ENCODE data around the gene TMEM187.

TMEM187 gene, protein sequence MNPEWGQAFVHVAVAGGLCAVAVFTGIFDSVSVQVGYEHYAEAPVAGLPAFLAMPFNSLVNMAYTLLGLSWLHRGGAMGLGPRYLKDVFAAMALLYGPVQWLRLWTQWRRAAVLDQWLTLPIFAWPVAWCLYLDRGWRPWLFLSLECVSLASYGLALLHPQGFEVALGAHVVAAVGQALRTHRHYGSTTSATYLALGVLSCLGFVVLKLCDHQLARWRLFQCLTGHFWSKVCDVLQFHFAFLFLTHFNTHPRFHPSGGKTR

DNA sequence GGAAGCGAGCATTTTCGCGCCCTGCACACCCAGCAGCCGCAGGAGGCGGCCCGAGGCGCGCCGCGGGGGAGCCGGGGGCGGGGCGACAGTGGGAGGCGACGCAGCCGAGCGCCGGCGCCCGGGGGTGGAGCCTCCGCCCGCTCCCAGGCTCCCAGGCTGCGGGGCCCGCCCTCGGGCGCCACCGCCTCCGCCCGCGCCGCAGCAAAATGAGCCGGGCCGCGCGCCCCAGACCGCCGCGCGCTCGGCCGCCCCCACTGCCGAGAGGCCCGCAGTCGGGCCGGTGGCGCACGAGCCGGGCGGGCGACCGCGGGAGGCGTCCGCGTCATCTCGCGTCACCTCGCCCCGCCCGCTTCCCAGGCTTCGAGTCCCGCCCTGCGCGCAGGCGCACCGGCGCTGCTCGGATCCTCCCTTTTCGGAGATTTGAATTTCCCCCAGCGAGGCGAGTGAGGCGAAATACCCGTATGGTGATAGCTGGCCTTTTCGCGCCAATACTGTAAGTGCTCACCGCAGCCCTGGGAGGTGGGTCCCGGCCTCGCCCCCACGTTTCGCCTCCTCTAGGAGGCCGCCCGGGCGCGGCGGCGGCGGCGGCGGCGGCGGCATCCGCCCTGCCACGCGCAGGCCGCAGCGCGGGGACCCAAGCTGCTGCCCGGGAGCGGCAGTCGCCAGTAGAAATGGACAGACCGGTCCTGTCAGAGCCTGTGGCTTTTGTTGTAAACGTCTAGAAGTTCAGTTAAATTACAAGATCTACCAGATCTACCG lies at the start of gene TMEM187:
TSS of gene TMEM187 (plus strand) at position 387 of the 759 bp plus-strand sequence. CDS start 9,309 bp downstream, outside the sequence.
- DNase-seq (ENCODE audit: low read depth in 1 of 2, low spot score in 1 of 2): peak; percentile 66 to 84

DNA sequence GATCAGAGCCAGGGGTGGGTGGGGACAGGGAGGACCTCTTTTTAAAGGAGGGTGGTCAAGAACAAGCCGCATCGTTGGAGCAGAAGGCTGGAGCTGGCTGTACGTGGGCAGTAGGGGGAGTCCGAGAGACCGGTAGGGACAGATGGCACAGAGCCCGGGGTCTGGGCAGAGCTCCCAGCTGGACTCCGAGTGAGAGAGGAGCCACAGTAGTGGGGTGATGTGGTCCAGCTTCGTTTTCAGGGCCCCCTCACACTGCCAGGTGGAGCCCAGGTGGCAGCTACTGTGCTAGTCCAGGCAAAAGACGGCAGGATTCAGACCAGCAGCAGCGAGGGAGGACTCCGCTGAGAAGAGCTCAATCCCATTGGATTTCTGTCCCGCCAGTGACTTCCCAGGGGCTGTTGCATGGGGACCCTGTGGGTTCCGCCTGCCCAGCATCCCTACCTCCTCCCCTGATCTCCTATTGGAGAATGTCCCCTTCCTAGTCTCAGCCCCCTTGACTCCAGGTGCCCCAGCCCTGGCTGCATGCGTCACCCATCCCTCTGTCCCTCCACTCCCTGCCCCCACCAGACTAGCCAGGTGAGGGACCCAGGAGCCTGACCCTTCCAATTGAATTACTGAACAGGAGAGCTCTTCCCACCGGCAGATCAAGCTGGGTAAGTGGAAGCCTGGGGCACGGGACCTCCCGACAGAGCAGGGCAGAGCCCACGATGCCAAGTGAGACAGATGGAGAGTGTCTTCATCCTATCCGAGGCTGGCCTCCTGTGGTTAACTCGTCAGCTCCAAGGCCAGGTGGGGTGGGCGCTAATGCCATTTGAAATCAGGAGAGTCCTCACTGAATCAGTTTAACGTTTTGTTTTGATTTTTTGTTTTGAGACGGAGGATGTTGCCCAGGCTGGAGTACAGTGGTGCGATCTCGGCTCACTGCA lies 49.4 kb upstream of the TMEM187 start:
- no peak for DNase-seq (ENCODE audit: low read depth in 1 of 2, low spot score in 1 of 2)

DNA sequence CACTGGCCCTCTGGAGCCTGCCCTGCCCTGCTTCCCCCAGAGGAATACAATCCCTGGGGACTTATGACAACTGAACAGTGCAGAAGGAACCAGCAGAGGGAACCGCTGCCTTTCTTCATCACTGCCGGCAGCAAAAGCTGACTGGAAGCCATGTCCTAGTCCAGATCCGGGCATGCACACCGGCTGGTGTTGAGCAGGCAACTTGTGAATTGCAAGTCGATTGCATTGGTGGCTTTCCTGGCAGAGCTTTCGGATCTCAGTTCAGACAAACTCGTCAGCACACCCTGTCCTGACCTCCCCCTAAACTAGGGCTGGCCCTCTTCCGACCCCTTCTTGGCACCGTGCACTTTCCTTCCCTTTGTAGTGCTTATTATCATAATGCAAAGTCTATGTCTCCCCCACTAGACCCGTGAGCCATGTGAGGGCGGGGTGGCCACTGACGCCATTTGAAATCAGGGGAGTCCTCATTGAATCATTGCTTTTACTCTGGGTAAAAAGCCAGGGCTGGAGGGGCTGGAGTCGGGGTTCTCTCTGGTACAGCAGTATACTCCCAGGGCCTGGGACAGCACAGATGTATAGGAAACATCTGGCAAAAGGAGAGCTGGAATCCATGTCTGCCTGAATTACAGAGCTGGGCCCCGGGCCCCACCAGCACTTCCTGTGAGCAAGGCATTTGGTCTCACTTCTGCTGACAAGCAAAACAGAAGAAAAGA lies 48.2 kb upstream of the TMEM187 start:
- DNase-seq (ENCODE audit: low read depth in 1 of 2, low spot score in 1 of 2): no peak

DNA sequence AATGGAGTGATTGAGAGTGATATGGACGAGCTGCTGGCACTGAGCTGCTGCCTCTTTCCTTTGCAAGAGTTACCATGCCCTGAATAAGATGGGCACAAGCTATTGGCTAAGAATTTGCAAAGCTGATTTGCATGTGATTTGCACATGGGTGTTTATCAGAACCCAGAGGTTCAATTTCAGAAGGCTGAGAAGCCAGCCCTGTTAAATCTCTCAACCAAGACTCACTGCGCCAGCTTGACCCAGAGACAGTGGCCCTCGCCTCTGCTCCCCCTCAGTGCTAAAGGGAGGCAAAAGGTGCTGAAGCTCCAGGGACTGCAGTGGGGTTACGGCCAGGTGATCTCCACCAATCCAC lies 47.2 kb upstream of the TMEM187 start:
- no peak for DNase-seq (ENCODE audit: low read depth in 1 of 2, low spot score in 1 of 2)

DNA sequence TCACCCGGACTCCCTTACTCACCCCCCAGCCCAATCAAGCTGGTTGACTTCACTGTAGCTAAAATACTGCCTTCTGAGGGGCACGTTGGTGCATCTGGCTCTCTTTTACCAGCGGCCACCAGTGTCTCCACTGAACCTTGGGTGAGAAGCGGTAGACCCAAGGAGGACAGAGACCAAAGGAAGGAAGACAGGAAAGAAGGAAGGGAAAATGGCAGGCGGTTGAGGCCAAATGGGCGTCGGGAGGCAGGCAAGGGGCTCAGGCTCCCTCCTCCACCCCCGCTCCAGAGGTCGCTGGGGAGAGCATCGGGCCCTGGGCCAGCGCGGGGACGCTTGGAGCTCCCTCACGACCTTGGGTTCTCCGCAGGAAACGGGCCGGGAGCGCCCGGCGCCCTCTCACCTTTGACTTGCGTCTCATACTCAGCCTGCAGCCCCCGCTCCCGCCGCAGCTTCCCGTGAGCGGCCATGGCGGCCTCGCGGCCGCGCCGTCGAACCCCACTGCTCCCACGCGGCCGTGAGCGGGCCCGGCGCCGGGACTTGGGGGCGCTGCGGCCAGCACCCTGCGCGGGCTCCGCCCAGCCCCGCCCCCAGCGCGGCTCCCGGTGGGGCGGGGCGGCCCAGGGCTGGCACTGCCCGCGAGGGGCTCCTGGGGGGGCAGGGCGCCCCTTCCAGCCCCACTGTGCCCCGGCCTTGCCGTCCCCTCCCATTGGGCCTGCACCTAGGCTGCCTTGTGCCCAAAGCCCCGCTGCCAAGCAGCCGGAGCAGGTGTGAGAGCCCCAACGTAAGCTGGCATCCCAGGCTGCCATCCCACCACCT lies 46.6 kb upstream of the TMEM187 start, which contains the start of gene ARHGAP4:
TSS of gene ARHGAP4 (minus strand) at position 526 of the 813 bp plus-strand sequence. CDS start at position 464, 62 bp downstream.
- DNase-seq (ENCODE audit: low read depth in 1 of 2, low spot score in 1 of 2): peak in 1 of 2 donors; percentile 36

DNA sequence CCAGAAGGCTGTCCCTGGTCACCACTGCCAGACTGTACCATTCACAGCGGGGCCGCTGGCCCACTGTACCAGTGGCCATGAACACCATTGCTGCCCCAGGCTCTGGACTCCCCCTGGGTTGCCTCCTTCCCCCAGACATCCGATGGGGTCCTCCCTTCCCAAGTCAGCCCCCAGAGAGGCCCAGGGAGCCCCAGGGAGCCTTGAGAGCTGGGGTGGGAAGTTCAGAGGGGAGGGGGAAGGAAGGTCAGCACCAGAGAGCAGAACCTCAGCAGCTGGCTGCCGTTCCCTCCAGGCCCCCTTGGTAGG lies 46.0 kb upstream of the TMEM187 start:
- no peak for DNase-seq (ENCODE audit: low read depth in 1 of 2, low spot score in 1 of 2)

DNA sequence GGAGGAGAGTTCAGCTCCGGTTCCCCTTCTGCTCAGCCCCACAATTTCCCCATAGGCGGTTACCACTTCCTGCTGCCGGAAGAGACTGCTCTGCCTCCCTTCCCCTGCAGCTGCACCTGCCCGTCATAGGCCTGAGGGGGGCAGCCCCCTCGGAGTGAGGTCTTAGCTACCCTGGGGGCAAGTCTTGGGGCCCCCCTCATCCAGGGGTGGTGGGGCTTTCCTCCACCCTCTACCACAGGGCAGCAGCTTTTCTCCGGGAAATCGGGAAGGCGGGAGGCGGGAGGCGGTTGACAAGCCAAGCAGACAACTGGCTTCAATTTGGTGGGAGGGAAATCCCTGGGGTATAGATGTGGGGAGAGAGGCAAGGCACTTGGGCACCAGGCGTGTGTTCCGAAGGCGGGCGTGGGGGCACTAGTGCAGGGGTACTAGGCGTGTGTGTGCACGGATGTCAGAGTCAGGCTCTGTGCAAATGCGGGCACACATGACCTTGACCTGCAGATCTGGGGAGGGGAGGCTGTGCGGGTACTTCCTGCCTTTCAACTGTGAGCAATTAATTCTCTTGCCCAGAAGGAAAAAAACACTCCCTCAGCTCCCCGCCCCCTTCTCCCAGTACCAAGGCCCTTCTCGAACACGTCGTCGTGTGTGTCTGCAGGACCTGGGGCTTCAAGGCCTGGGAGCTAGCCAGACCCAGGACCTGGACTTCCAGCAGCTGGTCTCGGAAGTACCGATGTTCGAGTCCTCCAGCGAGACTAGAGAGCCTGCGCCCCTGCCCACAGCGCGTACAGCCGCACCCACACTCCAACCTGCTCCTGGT lies 45.5 kb upstream of the TMEM187 start:
- peak in 1 of 2 donors; percentile 62 for DNase-seq (ENCODE audit: low read depth in 1 of 2, low spot score in 1 of 2)

DNA sequence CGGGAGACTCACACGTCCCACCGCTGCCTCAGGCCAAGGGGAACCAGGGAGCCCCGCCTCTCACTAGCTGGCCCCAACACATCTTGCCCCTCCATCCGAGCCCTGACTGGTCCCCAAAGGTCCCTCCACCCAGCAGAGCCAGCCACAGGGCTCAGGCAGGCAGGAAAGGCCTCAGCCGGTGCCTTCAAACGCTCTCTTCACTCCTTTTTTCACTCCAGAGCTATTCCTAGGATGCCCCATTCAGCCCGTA lies 45.0 kb upstream of the TMEM187 start:
- no peak for DNase-seq (ENCODE audit: low read depth in 1 of 2, low spot score in 1 of 2)

DNA sequence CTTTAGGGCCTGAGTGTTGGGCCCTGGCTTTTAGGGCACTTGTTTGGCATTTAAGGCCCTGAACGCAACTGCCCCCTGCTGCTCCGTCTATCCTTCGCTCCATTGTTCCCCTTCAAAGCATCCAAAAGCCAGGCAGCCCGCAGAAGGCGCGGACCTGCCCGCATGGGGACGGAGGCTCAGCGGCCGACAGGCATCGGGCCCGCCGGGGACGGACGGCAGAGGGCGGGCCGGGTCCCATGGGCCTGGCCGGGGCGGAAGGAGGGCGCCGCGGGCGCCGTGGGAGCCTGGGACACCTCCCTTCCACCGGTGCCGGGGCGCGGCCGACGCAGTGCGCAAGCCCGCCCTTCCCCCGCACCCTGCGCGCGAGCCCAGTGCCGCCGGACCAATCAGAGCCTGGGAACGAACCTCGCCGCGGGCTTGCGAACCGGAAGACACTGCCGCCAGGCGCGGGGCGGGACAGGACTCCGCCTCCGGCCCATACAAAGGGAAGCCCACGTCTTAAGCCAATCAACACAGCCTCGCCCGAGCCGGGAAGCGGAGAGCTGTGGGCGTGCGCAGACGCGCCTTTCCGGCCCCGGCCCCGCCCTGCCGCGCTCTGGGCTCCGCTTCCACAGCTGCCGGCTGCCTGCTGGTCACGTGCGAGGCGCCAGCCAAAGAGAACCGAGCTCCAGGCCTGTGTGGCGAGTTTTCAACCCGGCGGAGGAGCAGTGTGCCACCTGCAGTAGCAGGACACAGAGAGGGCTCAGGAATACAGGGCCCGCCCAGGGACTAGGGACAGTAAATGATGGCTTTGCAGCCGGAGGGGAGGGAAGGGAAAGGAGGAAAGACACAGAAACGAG lies 44.4 kb upstream of the TMEM187 start:
- peak; percentile 74 to 84 for DNase-seq (ENCODE audit: low read depth in 1 of 2, low spot score in 1 of 2)

DNA sequence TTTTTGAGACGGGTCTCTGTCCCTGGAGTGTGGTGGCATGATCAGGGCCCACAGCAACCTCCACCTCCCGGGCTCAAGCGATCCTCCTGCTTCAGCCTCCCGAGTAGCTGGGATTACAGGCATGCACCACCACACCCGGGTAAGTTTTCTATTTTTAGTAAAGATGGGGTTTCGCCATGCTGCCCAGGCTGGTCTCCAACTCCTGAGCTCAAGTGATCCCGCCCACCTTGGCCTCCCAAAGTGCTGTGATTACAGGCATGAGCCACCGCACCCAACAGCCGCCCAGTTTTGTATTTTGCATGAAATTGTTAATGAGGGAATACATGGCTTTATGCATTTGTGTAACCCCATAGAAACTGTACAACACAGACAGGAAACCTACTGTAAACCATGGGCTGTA lies 43.7 kb upstream of the TMEM187 start:
- DNase-seq (ENCODE audit: low read depth in 1 of 2, low spot score in 1 of 2): no peak

DNA sequence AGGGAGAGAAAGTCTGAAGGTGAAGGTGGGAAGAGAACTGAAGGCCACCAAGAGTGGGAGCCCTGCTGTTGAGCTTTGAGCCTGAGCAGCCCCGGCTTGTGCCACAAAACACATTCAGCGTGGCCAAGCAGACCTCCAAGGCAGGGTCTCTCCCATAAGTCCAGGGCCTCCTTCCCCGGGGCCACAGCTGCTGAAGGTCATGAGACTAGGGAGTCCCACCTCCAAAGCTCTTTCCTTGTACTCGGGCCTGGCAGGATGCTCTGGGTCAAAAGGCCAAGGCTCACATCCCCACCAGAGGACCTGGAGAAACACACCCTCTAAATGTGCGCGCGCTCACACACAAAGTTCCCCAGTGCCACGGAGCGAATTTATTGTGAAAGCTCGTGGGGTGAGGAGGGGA lies 43.0 kb upstream of the TMEM187 start:
- DNase-seq (ENCODE audit: low read depth in 1 of 2, low spot score in 1 of 2): no peak

DNA sequence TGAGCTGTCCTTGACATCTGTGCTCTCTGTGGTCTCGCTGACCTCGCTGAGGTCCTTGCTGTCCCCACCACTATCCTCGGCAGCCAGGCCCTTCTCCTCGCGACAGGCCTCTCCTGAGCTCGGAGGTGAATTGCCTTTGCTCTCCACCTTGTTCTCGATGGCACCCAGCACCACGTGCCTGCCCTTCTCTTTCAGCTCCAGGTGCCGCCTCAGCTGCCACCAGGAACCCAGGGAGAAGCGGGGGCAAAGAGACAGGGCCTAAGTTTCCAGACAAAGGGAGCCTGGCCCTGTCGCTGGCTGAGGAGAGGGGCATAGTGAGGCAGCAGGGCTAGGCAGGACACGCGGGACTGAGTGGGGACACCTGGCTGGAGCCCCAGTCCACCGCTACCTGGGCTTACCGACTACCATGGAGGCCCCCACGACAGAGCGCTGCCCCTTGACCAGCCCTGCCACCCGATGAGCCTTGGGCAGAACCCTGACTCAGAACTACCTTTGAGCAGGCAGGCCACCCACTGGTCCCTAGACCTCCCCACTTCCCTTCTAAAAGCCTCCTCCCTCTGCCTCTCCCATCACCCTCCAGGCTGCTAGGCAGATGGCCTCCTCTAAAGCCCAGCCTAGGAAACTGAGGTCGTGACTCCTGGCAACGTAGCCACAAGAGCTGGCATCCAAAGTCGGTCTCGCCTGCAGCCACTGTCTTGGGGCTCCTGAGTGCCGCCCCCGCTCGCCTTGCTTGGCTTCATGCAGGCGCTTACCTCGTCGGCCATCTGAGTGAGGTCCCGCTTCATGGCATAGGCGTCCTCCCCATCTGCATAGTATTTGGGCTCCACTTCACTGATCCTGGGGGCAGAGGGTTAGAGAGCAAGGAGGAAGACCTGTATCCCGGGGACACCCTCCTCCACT lies 42.3 kb upstream of the TMEM187 start:
- no peak for DNase-seq (ENCODE audit: low read depth in 1 of 2, low spot score in 1 of 2)

DNA sequence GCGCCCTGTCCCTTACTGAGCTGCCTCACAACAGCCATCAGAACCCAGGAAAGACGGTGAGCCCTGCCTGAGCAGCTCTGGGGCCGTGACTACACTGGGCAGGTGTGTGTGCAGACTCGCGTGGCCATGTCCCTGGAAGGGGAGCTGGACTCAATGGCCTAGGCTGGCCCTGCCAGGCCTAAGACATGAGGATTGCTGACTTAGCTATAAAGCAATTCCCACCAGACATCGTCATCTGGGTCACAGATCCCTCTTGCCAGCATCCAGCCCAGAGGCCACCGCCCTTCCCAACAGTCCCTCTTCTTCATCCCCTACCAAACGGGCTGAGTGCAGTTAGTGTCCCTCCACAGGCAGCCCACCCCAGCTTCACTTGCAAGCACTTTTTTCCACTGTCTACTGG lies 41.4 kb upstream of the TMEM187 start:
- no peak for DNase-seq (ENCODE audit: low read depth in 1 of 2, low spot score in 1 of 2)

DNA sequence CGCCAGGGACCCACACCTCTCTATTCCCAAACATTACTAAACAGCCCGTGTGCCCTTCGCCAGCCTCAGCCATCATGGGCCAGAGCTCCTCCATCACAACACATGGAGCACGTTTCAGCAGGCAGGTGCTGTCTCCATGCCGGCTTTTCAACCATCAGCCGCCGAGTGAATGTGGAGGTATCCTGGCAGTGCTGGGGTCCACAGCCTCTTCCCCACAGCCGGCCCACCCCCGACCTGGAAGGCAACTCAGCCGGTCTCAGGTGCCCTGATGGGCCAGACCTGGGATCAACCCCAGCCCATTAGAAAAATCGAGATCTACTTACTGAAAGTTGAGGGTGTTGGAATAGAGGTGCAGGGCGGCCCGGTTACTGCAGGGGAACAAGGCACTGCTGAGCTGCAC lies 40.8 kb upstream of the TMEM187 start:
- no peak for DNase-seq (ENCODE audit: low read depth in 1 of 2, low spot score in 1 of 2)

DNA sequence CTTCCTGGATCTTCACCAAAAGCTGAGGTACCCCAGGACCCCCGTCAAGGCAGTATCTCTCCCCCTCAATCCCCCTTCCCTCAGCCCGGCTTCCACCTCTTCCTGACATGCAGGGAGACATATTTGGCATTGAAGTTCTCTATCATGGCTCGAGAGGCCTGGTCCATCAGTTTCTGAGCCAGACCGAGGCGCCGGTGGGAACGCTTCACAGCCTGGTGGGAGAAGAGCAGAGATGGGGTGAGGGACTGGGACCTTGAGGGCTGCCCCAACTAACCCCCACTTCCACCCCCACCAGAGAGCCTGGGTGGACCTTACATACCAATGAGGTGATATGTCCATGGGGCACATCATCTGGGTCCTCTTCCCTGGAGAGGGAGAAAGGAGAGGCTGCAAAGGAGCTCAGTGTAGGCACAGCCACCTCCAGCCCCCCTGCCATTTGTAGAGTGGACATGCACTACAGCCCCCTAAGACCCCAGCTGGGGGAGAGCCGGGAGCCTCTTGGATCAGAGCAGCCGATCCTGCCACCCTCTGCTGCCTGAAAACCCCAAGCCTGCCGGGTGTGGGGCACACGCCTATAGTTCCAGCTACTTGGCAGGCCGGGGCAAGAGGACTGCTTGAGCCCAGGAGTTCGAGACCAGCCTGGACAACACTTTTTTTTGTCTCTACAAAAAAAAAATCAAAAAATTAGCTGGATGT lies 40.2 kb upstream of the TMEM187 start:
- no peak for DNase-seq (ENCODE audit: low read depth in 1 of 2, low spot score in 1 of 2)

DNA sequence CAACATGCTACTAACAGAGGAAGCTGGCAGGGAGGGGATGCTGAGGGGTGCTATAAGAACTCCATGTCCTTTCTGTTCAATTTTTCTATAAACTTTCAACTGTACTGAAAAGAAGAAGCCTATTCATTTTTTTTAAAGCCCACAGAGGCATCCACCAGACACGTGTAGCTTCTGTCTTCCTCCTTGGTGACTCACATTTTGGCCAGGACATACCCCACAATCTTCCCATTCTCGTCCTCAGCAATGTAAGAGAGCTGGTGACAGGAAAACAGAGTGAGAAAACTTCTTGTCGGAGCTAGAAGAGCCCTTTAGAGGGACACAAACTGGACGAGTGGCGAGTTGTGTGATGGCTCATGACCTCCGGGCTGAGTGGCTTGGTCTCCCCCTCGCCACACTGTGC lies 38.8 kb upstream of the TMEM187 start:
- no peak for DNase-seq (ENCODE audit: low read depth in 1 of 2, low spot score in 1 of 2)

DNA sequence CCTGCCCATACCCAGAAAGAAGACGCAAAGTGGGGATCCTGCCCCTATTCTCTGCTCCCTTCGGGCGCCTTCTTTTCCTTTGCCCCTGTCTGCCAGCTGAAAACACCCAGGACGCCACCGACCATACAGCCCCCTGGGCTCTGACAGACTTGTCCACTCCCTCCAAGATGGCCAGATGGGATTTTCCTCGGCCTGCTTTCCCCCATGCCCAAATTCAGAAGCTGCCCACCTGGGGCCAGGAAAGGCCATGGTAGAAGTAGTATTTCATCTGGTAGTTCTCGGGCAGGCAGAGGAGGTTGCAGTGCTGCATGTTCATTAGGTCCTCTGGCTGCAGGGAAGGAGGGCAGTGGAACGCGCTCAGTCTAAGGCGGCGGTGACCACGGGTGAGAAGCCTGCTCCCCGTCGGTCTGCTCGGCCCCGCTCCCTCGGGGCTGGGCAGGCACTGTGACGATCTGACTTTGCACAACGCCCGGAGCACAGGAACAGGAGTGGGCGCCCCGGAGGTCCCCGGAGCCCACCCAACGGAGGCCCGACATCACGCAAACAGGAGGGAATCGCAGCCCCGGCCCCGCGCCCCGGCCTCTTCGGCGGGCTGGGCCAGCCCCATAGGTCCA lies 38.3 kb upstream of the TMEM187 start:
- DNase-seq (ENCODE audit: low read depth in 1 of 2, low spot score in 1 of 2): no peak

Data from activated CD4-positive, alpha-beta T cell treated with anti-CD3 and anti-CD28 coated beads, Interleukin-2, amount 50 U/mL, for 24 hours (primary cell).